GM18867 (cell line): Measurements from ENCODE around the gene ARHGAP33.

Experiments
- ATAC-seq: cut with Tn5 transposase; IDR thresholded peaks from one replicate; pipeline ENCODE4 v1.9.1; 2021; ENCODE audit warnings: mild to moderate bottlenecking, moderate library complexity; ENCODE audit not compliant: unreplicated experiment

Gene ARHGAP33

GRCh38 chr19:35776102-35776788 lies 881 bp downstream of the ARHGAP33 start:
- ATAC-seq = no peak

- no peak for ATAC-seq
These were observed 1.9 kb downstream of the ARHGAP33 start for GRCh38 chr19:35777086-35777841.

GRCh38 chr19:35777961-35778360 lies 2.6 kb downstream of the ARHGAP33 start:
- no peak for ATAC-seq

GRCh38 chr19:35779033-35779432 lies 3.7 kb downstream of the ARHGAP33 start:
- no peak for ATAC-seq

GRCh38 chr19:35780058-35780457 lies 4.7 kb downstream of the ARHGAP33 start:
- no peak for ATAC-seq

GRCh38 chr19:35780717-35781116 lies 5.4 kb downstream of the ARHGAP33 start:
- ATAC-seq = no peak

GRCh38 chr19:35781650-35782049 lies 6.3 kb downstream of the ARHGAP33 start:
- no peak for ATAC-seq

- ATAC-seq = no peak
These were observed 7.2 kb downstream of the ARHGAP33 start for GRCh38 chr19:35782589-35782988.

- ATAC-seq = no peak
These were observed 8.4 kb downstream of the ARHGAP33 start for GRCh38 chr19:35783469-35784434.

- ATAC-seq = no peak
These were observed 9.4 kb downstream of the ARHGAP33 start for GRCh38 chr19:35784503-35785338.

- ATAC-seq = no peak
These were observed 9.9 kb downstream of the ARHGAP33 start for GRCh38 chr19:35785339-35785627.

GRCh38 chr19:35786299-35787160 lies 11.2 kb downstream of the ARHGAP33 start:
- ATAC-seq = no peak

- no peak for ATAC-seq
These were observed 11.9 kb downstream of the ARHGAP33 start for GRCh38 chr19:35787227-35787799.

GRCh38 chr19:35788205-35788960 lies 13.0 kb downstream of the ARHGAP33 start:
- ATAC-seq = no peak

- no peak for ATAC-seq
These were observed 14.0 kb downstream of the ARHGAP33 start for GRCh38 chr19:35789195-35789977.

- ATAC-seq = no peak
These were observed 14.9 kb downstream of the ARHGAP33 start for GRCh38 chr19:35789978-35790944.
